OCI-LY3 (cell line): ENCODE results near the gene MAST2.

Source experiments
- CTCF ChIP-seq: fragments of 200-600, 300-600 bp; sonication (generic); IDR thresholded peaks from 2 replicates; pipeline ENCODE4 v1.5.1; 2014; ENCODE audit warnings: antibody characterized with exemption, low read length, low read depth
- EZH2phosphoT487 ChIP-seq: fragments of 200-600 bp; shearing (Covaris generic); IDR thresholded peaks from 2 replicates; pipeline ENCODE4 v1.6.1; 2018; ENCODE audit warnings: antibody characterized with exemption, mixed run types, low read depth

GRCh38 chr1:46003315-46003714 is 199.9 kb downstream of the MAST2 start:
- no peak for TF ChIP-seq CTCF
- TF ChIP-seq EZH2phosphoT487: no peak
